IMR-90 (cell line): Measurements from ENCODE around the gene GRIA3. TPM values are rescaled to one million over a fixed set of nuclear protein-coding genes. Genes with fewer than 3 reads are reported as not detected.

Experiments used
- ATAC-seq: fragments of 200-7000 bp; cut with Tn5 transposase; 2 replicates; pipeline ENCODE4 v1.9.1; 2020; ENCODE audit warnings: low read depth, mild to moderate bottlenecking, moderate library complexity
- BruUV-seq: library from RNA; stranded (reverse); fragments of 400-500 nt; replicated peaks from 2 replicates; lab custom pipeline; 2021; lab: Mats Ljungman, UMichigan
- CTCF ChIA-PET: fragments of 300-600 bp; formaldehyde crosslinking; extraction: SDS; loops from one replicate; lab custom pipeline; 2021; ENCODE audit warnings: antibody characterized with exemption; lab: Yijun Ruan, JAX
- POLR2A ChIA-PET: fragments of 300-600 bp; sonication (Branson Sonifier 250); formaldehyde crosslinking; loops from one replicate; lab custom pipeline; 2022; ENCODE audit warnings: antibody characterized with exemption; ENCODE audit not compliant: unreplicated experiment; lab: Charles Lee
- DNase-seq: peaks from one replicate; pipeline ENCODE4 v3.0.0; 2013
- H2AFZ ChIP-seq: replicated peaks from 2 replicates; pipeline ENCODE3; 2013; ENCODE audit warnings: low read length, mild to moderate bottlenecking; ENCODE audit not compliant: poor library complexity
- H2AK5ac ChIP-seq: 2 replicates; pipeline ENCODE4 v1.6.1; 2013; ENCODE audit warnings: low read depth, low read length, inconsistent platforms
- H2AK9ac ChIP-seq: replicated peaks from 2 replicates; pipeline ENCODE3; 2013; ENCODE audit warnings: mild to moderate bottlenecking, low read depth, low read length, moderate library complexity; ENCODE audit not compliant: poor library complexity
- H2BK120ac ChIP-seq: 2 replicates; pipeline ENCODE4 v1.6.1; 2013; ENCODE audit warnings: low read depth, low read length, inconsistent platforms
- H2BK15ac ChIP-seq: 3 replicates; pipeline ENCODE4 v1.6.1; 2013; ENCODE audit warnings: low read depth, low read length, inconsistent platforms
- H2BK20ac ChIP-seq: 2 replicates; pipeline ENCODE4 v1.6.1; 2013; ENCODE audit warnings: low read depth, mild to moderate bottlenecking, inconsistent platforms, low read length, moderate library complexity
- H2BK5ac ChIP-seq: 2 replicates; pipeline ENCODE4 v1.6.1; 2013; ENCODE audit warnings: mild to moderate bottlenecking, low read depth, low read length, inconsistent platforms; ENCODE audit not compliant: poor library complexity, severe bottlenecking
- H3K14ac ChIP-seq: replicated peaks from 2 replicates; pipeline ENCODE4 v1.6.1; 2013; ENCODE audit warnings: low read depth, low read length, inconsistent platforms
- H3K18ac ChIP-seq: 2 replicates; pipeline ENCODE4 v1.6.1; 2013; ENCODE audit warnings: low read depth, low read length, control low read depth
- H3K23ac ChIP-seq: 2 replicates; pipeline ENCODE4 v1.6.1; 2013; ENCODE audit warnings: low read depth, low read length, inconsistent platforms
- H3K27ac ChIP-seq: 2 replicates; pipeline ENCODE4 v1.5.1; 2013; ENCODE audit warnings: mild to moderate bottlenecking, control low read depth, low read length; ENCODE audit not compliant: insufficient read depth
- H3K27me3 ChIP-seq: 2 replicates; pipeline ENCODE4 v1.6.1; 2013; ENCODE audit warnings: low read length; ENCODE audit not compliant: control insufficient read depth, insufficient read depth
- H3K36me3 ChIP-seq: 2 replicates; pipeline ENCODE4 v1.6.1; 2013; ENCODE audit warnings: low read length, mixed read lengths; ENCODE audit not compliant: control insufficient read depth, insufficient read depth
- H3K4ac ChIP-seq: 2 replicates; pipeline ENCODE4 v1.6.1; 2013; ENCODE audit warnings: low read depth, low read length, inconsistent platforms
- H3K4me1 ChIP-seq: 2 replicates; pipeline ENCODE4 v1.6.1; 2013; ENCODE audit warnings: low read length, mixed read lengths; ENCODE audit not compliant: control insufficient read depth, insufficient read depth
- H3K4me2 ChIP-seq: 2 replicates; pipeline ENCODE4 v1.6.1; 2013; ENCODE audit warnings: low read depth, mild to moderate bottlenecking, control low read depth, low read length, moderate library complexity
- H3K4me3 ChIP-seq: 2 replicates; pipeline ENCODE4 v1.5.1; 2013; ENCODE audit warnings: low read depth, mild to moderate bottlenecking, control low read depth, low read length, moderate library complexity; ENCODE audit not compliant: insufficient read depth
- H3K56ac ChIP-seq: 2 replicates; pipeline ENCODE4 v1.6.1; 2013; ENCODE audit warnings: low read length, inconsistent platforms; ENCODE audit not compliant: insufficient read depth; ENCODE audit errors: extremely low read depth
- H3K79me1 ChIP-seq, 2 experiments: 2 replicates each; pipeline ENCODE4 v1.6.1; 2013; ENCODE audit warnings: low read length in 2 of 2, inconsistent platforms in 1 of 2, low read depth in 1 of 2
- H3K9ac ChIP-seq: 2 replicates; pipeline ENCODE4 v1.6.1; 2013; ENCODE audit warnings: low read depth, low read length, control low read depth
- H3K9me1 ChIP-seq: 2 replicates; pipeline ENCODE4 v1.6.1; 2013; ENCODE audit warnings: low read length, inconsistent platforms; ENCODE audit not compliant: insufficient read depth
- H3K9me3 ChIP-seq: 2 replicates; pipeline ENCODE4 v1.6.1; 2013; ENCODE audit warnings: low read length; ENCODE audit not compliant: control insufficient read depth, insufficient read depth
- H4K20me1 ChIP-seq: 2 replicates; pipeline ENCODE4 v1.6.1; 2013; ENCODE audit warnings: low read length, inconsistent platforms; ENCODE audit not compliant: insufficient read depth
- H4K5ac ChIP-seq: 2 replicates; pipeline ENCODE4 v1.6.1; 2013; ENCODE audit warnings: mild to moderate bottlenecking, low read depth, low read length, control low read depth
- H4K8ac ChIP-seq, 2 experiments: 2 replicates each; pipeline ENCODE4 v1.6.1; 2013; ENCODE audit warnings: low read depth in 2 of 2, low read length in 2 of 2, control low read depth in 1 of 2, inconsistent platforms in 1 of 2
- H4K91ac ChIP-seq: 2 replicates; pipeline ENCODE4 v1.6.1; 2013; ENCODE audit warnings: low read depth, low read length, inconsistent platforms; ENCODE audit not compliant: insufficient read depth
- CHD1 ChIP-seq: IDR thresholded peaks from 2 replicates; pipeline ENCODE4 v1.6.1; 2012; ENCODE audit warnings: low read depth, low read length, improper control_type of control experiment
- MAFK ChIP-seq: IDR thresholded peaks from 2 replicates; pipeline ENCODE4 v1.6.1; 2012; ENCODE audit warnings: low read depth, low read length, improper control_type of control experiment
- MAZ ChIP-seq: IDR thresholded peaks from 2 replicates; pipeline ENCODE4 v1.6.1; 2012; ENCODE audit warnings: low read depth, mild to moderate bottlenecking, low read length, improper control_type of control experiment, moderate library complexity, borderline replicate concordance
- MXI1 ChIP-seq: IDR thresholded peaks from 2 replicates; pipeline ENCODE4 v1.6.1; 2012; ENCODE audit warnings: low read depth, mild to moderate bottlenecking, low read length, moderate library complexity, borderline replicate concordance
- POLR2A ChIP-seq: IDR thresholded peaks from 2 replicates; pipeline ENCODE4 v1.6.1; 2012; ENCODE audit warnings: mild to moderate bottlenecking, low read depth, low read length
- RAD21 ChIP-seq: IDR thresholded peaks from 2 replicates; pipeline ENCODE4 v1.6.1; 2012; ENCODE audit warnings: low read length, improper control_type of control experiment
- RCOR1 ChIP-seq: IDR thresholded peaks from 2 replicates; pipeline ENCODE4 v1.6.1; 2012; ENCODE audit warnings: mild to moderate bottlenecking, low read length, improper control_type of control experiment; ENCODE audit not compliant: insufficient replicate concordance
- SMC3 ChIP-seq: fragments of 150-350 bp; IDR thresholded peaks from 2 replicates; pipeline ENCODE4 v1.6.1; 2016; ENCODE audit warnings: low read depth, mild to moderate bottlenecking, antibody characterized with exemption, low read length, moderate library complexity
- WGBS, 2 experiments: methylation state at CpG; one replicate each; pipeline versions ENCODE4 v1.1.5 to v1.1.7; 2013; ENCODE audit warnings: missing lambda C conversion rate in 2 of 2; ENCODE audit not compliant: insufficient read length in 1 of 2; ENCODE audit errors: extremely low coverage in 2 of 2; 5-methylcytosine and 5-hydroxymethylcytosine counted together
- dilution Hi-C: fragments of 300-500 bp; cut with HindIII; formaldehyde crosslinking; loops from one replicate; pipeline ENCODE4 v1.14.3; 2018; ENCODE audit warnings: low sequenced_read_pairs; ENCODE audit not compliant: unreplicated experiment
- in situ Hi-C: fragments of 300-500 bp; cut with MboI; formaldehyde crosslinking; loops from 3 replicates; pipeline ENCODE4 v1.14.3; 2019; ENCODE audit warnings: low sequenced_read_pairs, inconsistent platforms, mixed read lengths
- intact Hi-C: fragments of 100-400 bp; cut with micrococcal nuclease; formaldehyde crosslinking; loops from 2 replicates; pipeline ENCODE4 v1.10.0; 2022
- polyA plus RNA-seq, 3 experiments: library from polyadenylated mRNA; depleted of rRNA; stranded (reverse); fragments of >200 nt; gene quantifications; 2 replicates each; pipeline ENCODE4 v1.2.3, GENCODE V29; 2012; ENCODE audit warnings: low replicate concordance in 1 of 3
- total RNA-seq: library from RNA; depleted of rRNA; stranded (reverse); fragments of >200 nt; gene quantifications from 2 replicates; pipeline ENCODE4 v1.2.3, GENCODE V29; 2012
- TF ChIP-seq, protein P1 (sequence below): conservative IDR thresholded peaks from 2 replicates; pipeline ENCODE4 v1.5.1; 2012; ENCODE audit warnings: mild to moderate bottlenecking, low read depth, low read length, improper control_type of control experiment

The GRIA3 gene
- total and polyA plus RNA-seq, 2 of the 4 experiments (the other 2 are of a cell fraction) = not detected

DNA sequence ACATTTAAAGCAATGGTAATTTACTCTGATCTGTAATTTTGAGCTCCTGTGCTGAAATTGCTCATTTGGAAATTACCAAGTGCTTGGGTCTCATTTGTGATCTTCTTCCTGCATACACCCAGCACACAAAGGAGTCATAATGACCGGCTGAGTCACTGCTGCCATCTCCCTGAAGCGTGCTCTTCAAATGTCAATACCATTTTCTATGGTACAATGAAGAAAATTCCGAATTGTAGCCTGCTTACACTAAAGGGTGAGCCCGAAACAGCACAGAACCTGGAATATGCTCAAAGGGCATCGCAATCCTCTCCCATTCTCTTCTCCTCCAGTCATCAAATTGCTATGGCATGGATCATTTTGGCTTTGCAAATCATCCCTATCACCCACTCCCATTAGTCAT lies 140.5 kb downstream of the GRIA3 start:
- no peaks in the 10 kb centered on the region for H3K79me1 ChIP-seq
- H2AFZ ChIP-seq = no peak overlapping the region
- H3K4me3 ChIP-seq = no peak overlapping the region
- in situ Hi-C loops (no loop called here), dilution Hi-C loops (no loop called here), intact Hi-C loops (no loop called here)
- no peak overlapping the region for H3K27ac ChIP-seq
- no peak overlapping the region for H3K56ac ChIP-seq
- H3K9me3 ChIP-seq = no peaks in the 10 kb centered on the region
- ChIA-PET CTCF (no interaction called here), POLR2A (no interaction called here)
- no peak for ATAC-seq
- no peak overlapping the region for H2BK120ac ChIP-seq
- H4K8ac ChIP-seq = no peak overlapping the region
- WGBS, 2 experiments = no CpG with 5 or more reads among the region's 5 CpGs
- no peak overlapping the region for H4K91ac ChIP-seq
- no peaks in the 10 kb centered on the region for H4K20me1 ChIP-seq
- no peaks in the 10 kb centered on the region for H3K27me3 ChIP-seq
- no peak overlapping the region for H3K4me2 ChIP-seq
- no peaks in the 10 kb centered on the region for H3K9me1 ChIP-seq
- no peak overlapping the region for H2BK20ac ChIP-seq
- H3K4ac ChIP-seq = no peak overlapping the region
- H2BK5ac ChIP-seq = no peak overlapping the region
- no peaks in the 10 kb centered on the region for H3K4me1 ChIP-seq
- H3K36me3 ChIP-seq = no peaks in the 10 kb centered on the region
- H2AK5ac ChIP-seq = no peak overlapping the region
- BruUV-seq = no TSS peak
- no peak overlapping the region for H3K14ac ChIP-seq
- no peak overlapping the region for H4K5ac ChIP-seq
- H2BK15ac ChIP-seq = no peak overlapping the region
- H2AK9ac ChIP-seq = no peak overlapping the region
- H3K23ac ChIP-seq = no peak overlapping the region
- H3K9ac ChIP-seq = no peak overlapping the region
- TF ChIP-seq RCOR1 (no peak), POLR2A (no peak), MXI1 (no peak), SMC3 (no peak), RAD21 (no peak), CHD1 (no peak), MAFK (no peak), MAZ (no peak)
- TF ChIP-seq, protein P1, sequence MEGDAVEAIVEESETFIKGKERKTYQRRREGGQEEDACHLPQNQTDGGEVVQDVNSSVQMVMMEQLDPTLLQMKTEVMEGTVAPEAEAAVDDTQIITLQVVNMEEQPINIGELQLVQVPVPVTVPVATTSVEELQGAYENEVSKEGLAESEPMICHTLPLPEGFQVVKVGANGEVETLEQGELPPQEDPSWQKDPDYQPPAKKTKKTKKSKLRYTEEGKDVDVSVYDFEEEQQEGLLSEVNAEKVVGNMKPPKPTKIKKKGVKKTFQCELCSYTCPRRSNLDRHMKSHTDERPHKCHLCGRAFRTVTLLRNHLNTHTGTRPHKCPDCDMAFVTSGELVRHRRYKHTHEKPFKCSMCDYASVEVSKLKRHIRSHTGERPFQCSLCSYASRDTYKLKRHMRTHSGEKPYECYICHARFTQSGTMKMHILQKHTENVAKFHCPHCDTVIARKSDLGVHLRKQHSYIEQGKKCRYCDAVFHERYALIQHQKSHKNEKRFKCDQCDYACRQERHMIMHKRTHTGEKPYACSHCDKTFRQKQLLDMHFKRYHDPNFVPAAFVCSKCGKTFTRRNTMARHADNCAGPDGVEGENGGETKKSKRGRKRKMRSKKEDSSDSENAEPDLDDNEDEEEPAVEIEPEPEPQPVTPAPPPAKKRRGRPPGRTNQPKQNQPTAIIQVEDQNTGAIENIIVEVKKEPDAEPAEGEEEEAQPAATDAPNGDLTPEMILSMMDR = no peak
- no peak for DNase-seq
- H3K18ac ChIP-seq = no peak overlapping the region
